HG03159 (cell line): ENCODE measurements around the gene HIPK2.

ENCODE experiments used
- ATAC-seq: cut with Tn5 transposase; IDR thresholded peaks from one replicate; pipeline ENCODE4 v1.9.1; 2021; ENCODE audit warnings: mild to moderate bottlenecking, moderate library complexity; ENCODE audit not compliant: unreplicated experiment

Gene HIPK2

GRCh38 chr7:139699640-139700504 lies 77.9 kb downstream of the HIPK2 start:
- ATAC-seq, result no peak

- no peak for ATAC-seq
Observed at GRCh38 chr7:139698844-139699243, 79.0 kb downstream of the HIPK2 start.

GRCh38 chr7:139698278-139698677 lies 79.5 kb downstream of the HIPK2 start:
- no peak for ATAC-seq

- ATAC-seq, result no peak
Observed at GRCh38 chr7:139697056-139697455, 80.7 kb downstream of the HIPK2 start.

GRCh38 chr7:139696552-139696951 lies 81.2 kb downstream of the HIPK2 start:
- ATAC-seq, result no peak

- ATAC-seq, result no peak
Observed at GRCh38 chr7:139695588-139695987, 82.2 kb downstream of the HIPK2 start.

- ATAC-seq, result no peak
Observed at GRCh38 chr7:139695051-139695450, 82.7 kb downstream of the HIPK2 start.

- no peak for ATAC-seq
Observed at GRCh38 chr7:139694389-139694676, 83.5 kb downstream of the HIPK2 start.

GRCh38 chr7:139693651-139694388 lies 84.0 kb downstream of the HIPK2 start:
- ATAC-seq, result no peak

- ATAC-seq, result no peak
Observed at GRCh38 chr7:139692723-139693122, 85.1 kb downstream of the HIPK2 start.

- ATAC-seq, result no peak
Observed at GRCh38 chr7:139691253-139691781, 86.5 kb downstream of the HIPK2 start.

- no peak for ATAC-seq
Observed at GRCh38 chr7:139687980-139688632, 89.7 kb downstream of the HIPK2 start.

- ATAC-seq, result no peak
Observed at GRCh38 chr7:139687211-139687954, 90.4 kb downstream of the HIPK2 start.

GRCh38 chr7:139683137-139683921 lies 94.5 kb downstream of the HIPK2 start:
- ATAC-seq, result no peak

- ATAC-seq, result no peak
Observed at GRCh38 chr7:139682136-139683013, 95.4 kb downstream of the HIPK2 start.

GRCh38 chr7:139681812-139682135 lies 96.0 kb downstream of the HIPK2 start:
- ATAC-seq, result no peak

- ATAC-seq, result no peak
Observed at GRCh38 chr7:139681463-139681755, 96.4 kb downstream of the HIPK2 start.

- ATAC-seq, result no peak
Observed at GRCh38 chr7:139680676-139681462, 96.9 kb downstream of the HIPK2 start.
